ENCODE results near the gene PAM.

The PAM gene

DNA sequence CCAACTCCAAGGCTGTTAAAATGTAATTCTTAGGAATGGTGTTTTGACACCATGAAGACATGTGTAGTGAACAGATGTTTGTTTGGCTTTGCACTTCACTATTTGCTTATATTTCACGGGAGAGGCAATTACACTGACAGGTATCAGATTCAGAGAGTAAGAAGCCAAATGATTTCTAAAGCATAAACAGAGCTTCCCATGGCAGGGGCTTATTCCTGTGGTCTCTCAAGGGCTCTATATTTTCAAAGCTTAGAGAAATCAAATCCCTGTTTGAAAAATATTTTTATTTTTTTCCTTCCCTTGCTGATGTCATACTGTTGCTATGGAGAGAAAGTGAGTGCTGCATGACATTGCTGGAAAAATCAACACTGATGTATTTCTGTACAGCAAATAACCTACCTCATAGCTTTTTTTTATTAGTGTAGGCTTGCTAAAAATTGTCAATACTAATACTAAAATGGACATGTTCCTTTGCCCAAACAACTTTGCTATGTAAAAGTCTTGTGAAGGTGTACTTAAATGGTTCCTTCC is 203.4 kb downstream of the PAM start:
- H3K4me1 ChIP-seq (ENCODE audit: low read length): no peaks in the 10 kb centered on the region
- no peaks in the 10 kb centered on the region for H3K9me3 ChIP-seq (replicated peaks; ENCODE audit: insufficient read depth, low read length)
- TF ChIP-seq, protein P1, sequence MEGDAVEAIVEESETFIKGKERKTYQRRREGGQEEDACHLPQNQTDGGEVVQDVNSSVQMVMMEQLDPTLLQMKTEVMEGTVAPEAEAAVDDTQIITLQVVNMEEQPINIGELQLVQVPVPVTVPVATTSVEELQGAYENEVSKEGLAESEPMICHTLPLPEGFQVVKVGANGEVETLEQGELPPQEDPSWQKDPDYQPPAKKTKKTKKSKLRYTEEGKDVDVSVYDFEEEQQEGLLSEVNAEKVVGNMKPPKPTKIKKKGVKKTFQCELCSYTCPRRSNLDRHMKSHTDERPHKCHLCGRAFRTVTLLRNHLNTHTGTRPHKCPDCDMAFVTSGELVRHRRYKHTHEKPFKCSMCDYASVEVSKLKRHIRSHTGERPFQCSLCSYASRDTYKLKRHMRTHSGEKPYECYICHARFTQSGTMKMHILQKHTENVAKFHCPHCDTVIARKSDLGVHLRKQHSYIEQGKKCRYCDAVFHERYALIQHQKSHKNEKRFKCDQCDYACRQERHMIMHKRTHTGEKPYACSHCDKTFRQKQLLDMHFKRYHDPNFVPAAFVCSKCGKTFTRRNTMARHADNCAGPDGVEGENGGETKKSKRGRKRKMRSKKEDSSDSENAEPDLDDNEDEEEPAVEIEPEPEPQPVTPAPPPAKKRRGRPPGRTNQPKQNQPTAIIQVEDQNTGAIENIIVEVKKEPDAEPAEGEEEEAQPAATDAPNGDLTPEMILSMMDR (IDR thresholded peaks at IDR 0.05; ENCODE audit: low read length): no peak
- TF ChIP-seq EZH2 (optimal IDR thresholded peaks at IDR 0.05; ENCODE audit: low read depth, low read length) (no peak), EZH2phosphoT487 (IDR thresholded peaks at IDR 0.05; ENCODE audit: low read length) (no peak)
- no peak overlapping the region for H3K27ac ChIP-seq (ENCODE audit: low read length)
- H3K4me2 ChIP-seq (ENCODE audit: low read depth, low read length): no peak overlapping the region
- H2AFZ ChIP-seq (ENCODE audit: low read length): no peak overlapping the region
- H3F3A ChIP-seq (ENCODE audit: insufficient read depth, low read length): no peaks in the 10 kb centered on the region
- no peaks in the 10 kb centered on the region for H3K36me3 ChIP-seq (replicated peaks; ENCODE audit: insufficient read depth, low read length)
- no peaks in the 10 kb centered on the region for H4K20me1 ChIP-seq (ENCODE audit: insufficient read depth, low read length)
- no peaks in the 10 kb centered on the region for H3K27me3 ChIP-seq (replicated peaks; ENCODE audit: insufficient read depth, low read length)
- DNase-seq: no peak
- H3K4me3 ChIP-seq (ENCODE audit: low read length): no peak overlapping the region
- H3K79me2 ChIP-seq (ENCODE audit: low read length): no peaks in the 10 kb centered on the region
- no peaks in the 10 kb centered on the region for H3K9me2 ChIP-seq (replicated peaks; ENCODE audit: insufficient read depth, low read length)
- H3K9ac ChIP-seq (ENCODE audit: low read length): no peak overlapping the region

DNA sequence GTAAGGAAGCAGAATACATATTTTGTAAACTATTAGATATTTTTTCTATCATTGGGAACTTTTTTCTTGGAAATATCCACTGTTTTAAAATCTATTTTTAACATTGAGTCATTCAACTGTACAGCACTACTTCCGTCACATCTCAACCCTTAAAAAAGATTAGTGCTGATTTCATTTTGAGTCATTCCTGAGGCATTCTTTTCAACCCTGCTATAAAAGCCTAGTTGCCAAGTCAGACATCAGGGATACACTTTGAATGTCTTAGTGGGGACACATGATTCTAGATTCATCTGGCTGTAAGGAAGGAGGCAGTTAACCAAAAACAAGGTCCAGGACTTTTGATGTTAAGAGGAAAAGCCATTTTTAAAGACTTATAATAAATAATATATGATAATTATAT is 203.9 kb downstream of the PAM start:
- H3K36me3 ChIP-seq (replicated peaks; ENCODE audit: insufficient read depth, low read length): no peaks in the 10 kb centered on the region
- TF ChIP-seq EZH2phosphoT487 (IDR thresholded peaks at IDR 0.05; ENCODE audit: low read length) (no peak), EZH2 (optimal IDR thresholded peaks at IDR 0.05; ENCODE audit: low read depth, low read length) (no peak)
- TF ChIP-seq, protein P1 (IDR thresholded peaks at IDR 0.05; ENCODE audit: low read length): no peak
- no peak for DNase-seq

DNA sequence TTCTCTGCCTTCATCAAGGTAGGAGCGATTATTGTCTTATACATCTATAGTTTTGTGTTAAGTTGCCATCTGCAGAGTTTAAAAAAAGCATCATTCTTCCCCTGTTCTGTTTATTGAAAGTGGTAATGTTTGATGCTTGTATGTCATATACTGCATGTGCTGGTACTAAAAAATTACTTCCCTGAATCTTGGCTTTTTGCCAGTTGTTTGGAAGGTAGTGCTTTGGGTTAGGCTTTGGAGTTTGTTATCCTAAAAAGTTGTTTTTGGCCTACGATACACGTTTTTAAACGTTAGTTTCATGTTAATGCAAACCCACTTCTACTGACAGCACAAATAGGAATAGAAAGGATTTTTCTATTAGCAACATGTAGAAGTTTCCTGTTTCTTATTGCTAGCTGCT is 206.6 kb downstream of the PAM start:
- Histone ChIP-seq H3K27ac (ENCODE audit: low read length) (no peak overlapping the region), H3K4me3 (ENCODE audit: low read length) (no peak overlapping the region), H3K9ac (ENCODE audit: low read length) (no peak overlapping the region), H3K4me2 (ENCODE audit: low read depth, low read length) (no peak overlapping the region), H3K36me3 (replicated peaks; ENCODE audit: insufficient read depth, low read length) (no peaks in the 10 kb centered on the region), H4K20me1 (ENCODE audit: insufficient read depth, low read length) (no peaks in the 10 kb centered on the region), H3K9me2 (replicated peaks; ENCODE audit: insufficient read depth, low read length) (no peaks in the 10 kb centered on the region), H3K79me2 (ENCODE audit: low read length) (no peaks in the 10 kb centered on the region), H2AFZ (ENCODE audit: low read length) (no peak overlapping the region), H3K4me1 (ENCODE audit: low read length) (no peaks in the 10 kb centered on the region), H3F3A (ENCODE audit: insufficient read depth, low read length) (no peaks in the 10 kb centered on the region), H3K9me3 (replicated peaks; ENCODE audit: insufficient read depth, low read length) (no peaks in the 10 kb centered on the region), H3K27me3 (replicated peaks; ENCODE audit: insufficient read depth, low read length) (no peaks in the 10 kb centered on the region)
- DNase-seq: no peak
- TF ChIP-seq EZH2 (optimal IDR thresholded peaks at IDR 0.05; ENCODE audit: low read depth, low read length) (no peak), EZH2phosphoT487 (IDR thresholded peaks at IDR 0.05; ENCODE audit: low read length) (no peak)
- TF ChIP-seq, protein P1 (IDR thresholded peaks at IDR 0.05; ENCODE audit: low read length): no peak

More for the DNA sequence above, 203.9 kb downstream of the PAM start:
- no peak overlapping the region for H2AFZ ChIP-seq (ENCODE audit: low read length)
- H3K4me2 ChIP-seq (ENCODE audit: low read depth, low read length): no peak overlapping the region
- H3K9me3 ChIP-seq (replicated peaks; ENCODE audit: insufficient read depth, low read length): no peaks in the 10 kb centered on the region
- H3K79me2 ChIP-seq (ENCODE audit: low read length): no peaks in the 10 kb centered on the region
- no peak overlapping the region for H3K9ac ChIP-seq (ENCODE audit: low read length)
- no peaks in the 10 kb centered on the region for H3K27me3 ChIP-seq (replicated peaks; ENCODE audit: insufficient read depth, low read length)
- no peaks in the 10 kb centered on the region for H3K9me2 ChIP-seq (replicated peaks; ENCODE audit: insufficient read depth, low read length)
- H3F3A ChIP-seq (ENCODE audit: insufficient read depth, low read length): no peaks in the 10 kb centered on the region
- H3K27ac ChIP-seq (ENCODE audit: low read length): no peak overlapping the region
- no peak overlapping the region for H3K4me3 ChIP-seq (ENCODE audit: low read length)
- no peaks in the 10 kb centered on the region for H4K20me1 ChIP-seq (ENCODE audit: insufficient read depth, low read length)
- H3K4me1 ChIP-seq (ENCODE audit: low read length): no peaks in the 10 kb centered on the region

Measured in MM.1S (cell line).